Skin epidermis (tissue), 12 donors: ENCODE results near the gene UGT2B7.

ENCODE experiments used
- H3K27ac ChIP-seq, 21 experiments: fragments of 200-600 bp; sonication (generic) in 11 of 21; one replicate each; pipeline ENCODE4 v1.5.0; 2020; ENCODE audit warnings: mild to moderate bottlenecking in 3 of 21, inconsistent platforms in 2 of 21, moderate library complexity in 2 of 21
- H3K4me3 ChIP-seq, 7 experiments: fragments of 200-600 bp; sonication (generic) in 2 of 7; one replicate each; pipeline ENCODE4 v1.5.0; 2020; ENCODE audit warnings: inconsistent platforms in 2 of 7, mild to moderate bottlenecking in 2 of 7, moderate library complexity in 1 of 7

Gene UGT2B7

GRCh38 chr4:69133993-69134392, 37.7 kb downstream of the UGT2B7 start:
- Histone ChIP-seq H3K4me3 (no peak overlapping the region), H3K27ac (no peak overlapping the region)

- no peak overlapping the region for H3K4me3 ChIP-seq
- no peak overlapping the region for H3K27ac ChIP-seq
These were observed 38.2 kb downstream of the UGT2B7 start for GRCh38 chr4:69134471-69134870.

GRCh38 chr4:69141320-69141719, 45.0 kb downstream of the UGT2B7 start:
- no peak overlapping the region for H3K27ac ChIP-seq
- no peak overlapping the region for H3K4me3 ChIP-seq

GRCh38 chr4:69147334-69147733, 51.1 kb downstream of the UGT2B7 start:
- H3K27ac ChIP-seq = no peak overlapping the region
- no peak overlapping the region for H3K4me3 ChIP-seq

GRCh38 chr4:69154021-69154420, 57.7 kb downstream of the UGT2B7 start:
- Histone ChIP-seq H3K4me3 (no peak overlapping the region), H3K27ac (no peak overlapping the region)

- H3K27ac ChIP-seq = no peak overlapping the region
- H3K4me3 ChIP-seq = no peak overlapping the region
These were observed 60.6 kb downstream of the UGT2B7 start for GRCh38 chr4:69156913-69157312.
